Neural cell (in vitro differentiated cells): ENCODE data around the gene ROBO1. TPM values are rescaled to one million over a fixed set of nuclear protein-coding genes. Genes with fewer than 3 reads are reported as not detected.

Experiments used
- H2AFZ ChIP-seq: fragments of 200-600, 300-800 bp; sonication (generic), shearing (Covaris generic); 2 replicates; pipeline ENCODE4 v1.6.0; 2014; ENCODE audit warnings: low read depth, mild to moderate bottlenecking, antibody characterized with exemption, low read length, moderate library complexity
- H3F3A ChIP-seq: fragments of 200-600 bp; shearing (Covaris generic); 2 replicates; pipeline ENCODE4 v1.6.1; 2016; ENCODE audit warnings: mild to moderate bottlenecking, moderate library complexity, mixed read lengths, antibody characterized with exemption, low read length; ENCODE audit not compliant: insufficient read depth, poor library complexity, severe bottlenecking
- H3K27ac ChIP-seq: fragments of 200-600, 300-800 bp; sonication (generic), shearing (Covaris generic); 2 replicates; pipeline ENCODE4 v1.5.1; 2014; ENCODE audit warnings: mild to moderate bottlenecking, low read length, moderate library complexity
- H3K27me3 ChIP-seq: fragments of 300-800, 200-600 bp; sonication (generic), shearing (Covaris generic); 2 replicates; pipeline ENCODE4 v1.6.0; 2014; ENCODE audit warnings: mild to moderate bottlenecking, low read depth, low read length, moderate library complexity; ENCODE audit not compliant: insufficient read depth
- H3K36me3 ChIP-seq: fragments of 300-800, 200-600 bp; sonication (generic), shearing (Covaris generic); 2 replicates; pipeline ENCODE4 v1.5.1; 2014; ENCODE audit warnings: mild to moderate bottlenecking, antibody characterized with exemption, low read length, moderate library complexity; ENCODE audit not compliant: insufficient read depth
- H3K4me2 ChIP-seq: fragments of 300-800, 200-600 bp; sonication (generic), shearing (Covaris generic); 2 replicates; pipeline ENCODE4 v1.6.0; 2014; ENCODE audit warnings: mild to moderate bottlenecking, low read length
- H3K4me3 ChIP-seq: fragments of 300-800, 200-600 bp; sonication (generic), shearing (Covaris generic); 2 replicates; pipeline ENCODE4 v1.5.1; 2014; ENCODE audit warnings: mild to moderate bottlenecking, low read length, moderate library complexity
- H3K79me2 ChIP-seq: fragments of 200-600 bp; shearing (Covaris generic); replicated peaks from 2 replicates; pipeline ENCODE4 v1.6.0; 2014; ENCODE audit warnings: mild to moderate bottlenecking, low read length, moderate library complexity; ENCODE audit not compliant: insufficient read depth
- H3K9ac ChIP-seq: fragments of 300-800, 200-600 bp; sonication (generic), shearing (Covaris generic); 2 replicates; pipeline ENCODE4 v1.6.1; 2016; ENCODE audit warnings: mild to moderate bottlenecking, low read length, mixed read lengths
- H3K9me2 ChIP-seq: fragments of 200-600 bp; shearing (Covaris generic); 2 replicates; pipeline ENCODE4 v1.6.1; 2016; ENCODE audit warnings: mild to moderate bottlenecking, low read length, mixed read lengths; ENCODE audit not compliant: insufficient read depth
- H3K9me3 ChIP-seq: fragments of 200-600, 300-800 bp; sonication (generic), shearing (Covaris generic); 2 replicates; pipeline ENCODE4 v1.6.1; 2016; ENCODE audit warnings: mild to moderate bottlenecking, mixed run types, low read length, moderate library complexity, mixed read lengths
- H4K20me1 ChIP-seq: fragments of 200-600 bp; shearing (Covaris generic); 2 replicates; pipeline ENCODE4 v1.6.1; 2016; ENCODE audit warnings: mild to moderate bottlenecking, mixed run types; ENCODE audit not compliant: insufficient read depth
- CTCF ChIP-seq: fragments of 450-650 bp; IDR thresholded peaks from 2 replicates; pipeline ENCODE4 v1.5.1; 2014; ENCODE audit warnings: antibody characterized with exemption, mild to moderate bottlenecking, moderate library complexity; ENCODE audit not compliant: poor library complexity, severe bottlenecking
- EP300 ChIP-seq: fragments of 450-650 bp; conservative IDR thresholded peaks from 2 replicates; pipeline ENCODE4 v1.6.1; 2014; ENCODE audit warnings: antibody characterized with exemption, mild to moderate bottlenecking, moderate library complexity; ENCODE audit not compliant: poor library complexity, severe bottlenecking
- EZH2 ChIP-seq: fragments of 200-600, 300-800 bp; shearing (Covaris generic), sonication (generic); IDR thresholded peaks from 2 replicates; pipeline ENCODE4 v1.6.1; 2014; ENCODE audit warnings: antibody characterized with exemption, low read length, borderline replicate concordance, mild to moderate bottlenecking; ENCODE audit not compliant: insufficient read depth, poor library complexity, severe bottlenecking
- MXI1 ChIP-seq: fragments of 450-650 bp; conservative IDR thresholded peaks from 2 replicates; pipeline ENCODE4 v1.6.1; 2014; ENCODE audit warnings: antibody characterized with exemption, mild to moderate bottlenecking; ENCODE audit not compliant: poor library complexity, severe bottlenecking
- POLR2AphosphoS5 ChIP-seq: IDR thresholded peaks from 2 replicates; pipeline ENCODE4 v1.6.1; 2012
- RAD21 ChIP-seq: fragments of 450-650 bp; conservative IDR thresholded peaks from 2 replicates; pipeline ENCODE4 v1.6.1; 2014; ENCODE audit warnings: antibody characterized with exemption, mild to moderate bottlenecking, moderate library complexity
- REST ChIP-seq: IDR thresholded peaks from 2 replicates; pipeline ENCODE4 v1.6.1; 2012; ENCODE audit warnings: borderline replicate concordance
- SMC3 ChIP-seq: fragments of 450-650 bp; conservative IDR thresholded peaks from 2 replicates; pipeline ENCODE4 v1.6.1; 2014; ENCODE audit warnings: antibody characterized with exemption, mild to moderate bottlenecking, moderate library complexity; ENCODE audit not compliant: poor library complexity
- TAF1 ChIP-seq: IDR thresholded peaks from 2 replicates; pipeline ENCODE4 v1.6.1; 2012; ENCODE audit warnings: low read depth
- polyA plus RNA-seq: library from polyadenylated mRNA; depleted of rRNA; stranded (reverse); fragments of >200 nt; gene quantifications from 2 replicates; pipeline ENCODE4 v1.2.3, GENCODE V29; 2014

Gene ROBO1
- polyA plus RNA-seq, 1 donor from 2014 or later = 183 TPM

- no peaks in the 10 kb centered on the region for H3K27me3 ChIP-seq
- peaks cover 12% of the 10 kb centered on the region for H3K36me3 ChIP-seq
- H3K4me3 ChIP-seq = no peak overlapping the region
- no peaks in the 10 kb centered on the region for H4K20me1 ChIP-seq
- H3K79me2 ChIP-seq = no peaks in the 10 kb centered on the region
- no peaks in the 10 kb centered on the region for H3K9me3 ChIP-seq
- H3K27ac ChIP-seq = no peak overlapping the region
- no peak overlapping the region for H3K4me2 ChIP-seq
- H3K9me2 ChIP-seq = no peaks in the 10 kb centered on the region
- no peaks in the 10 kb centered on the region for H3F3A ChIP-seq
- no peak overlapping the region for H2AFZ ChIP-seq
- TF ChIP-seq POLR2AphosphoS5 (no peak), EP300 (no peak), REST (no peak), TAF1 (no peak), EZH2 (no peak), MXI1 (no peak), SMC3 (no peak), CTCF (no peak), RAD21 (no peak)
- H3K9ac ChIP-seq = no peak overlapping the region
These were observed 1055.5 kb downstream of the ROBO1 start for GRCh38 chr3:78712270-78712669.

GRCh38 chr3:78708565-78709073, 1059.2 kb downstream of the ROBO1 start:
- Histone ChIP-seq H3K9me2 (no peaks in the 10 kb centered on the region), H3K27ac (no peak overlapping the region)
- TF ChIP-seq TAF1 (no peak), MXI1 (no peak), CTCF (no peak), POLR2AphosphoS5 (no peak), SMC3 (no peak), RAD21 (no peak), EZH2 (no peak), EP300 (no peak), REST (no peak)

More at GRCh38 chr3:78708565-78709073, 1059.2 kb downstream of the ROBO1 start:
- Histone ChIP-seq H3K4me2 (no peak overlapping the region), H3K9me3 (no peaks in the 10 kb centered on the region), H3K9ac (no peak overlapping the region), H3K36me3 (peaks cover 2% of the 10 kb centered on the region), H4K20me1 (no peaks in the 10 kb centered on the region), H3K27me3 (no peaks in the 10 kb centered on the region), H3F3A (no peaks in the 10 kb centered on the region), H3K4me3 (no peak overlapping the region), H2AFZ (no peak overlapping the region), H3K79me2 (no peaks in the 10 kb centered on the region)
